Measurements from ENCODE around the gene AKAP6.

DNA sequence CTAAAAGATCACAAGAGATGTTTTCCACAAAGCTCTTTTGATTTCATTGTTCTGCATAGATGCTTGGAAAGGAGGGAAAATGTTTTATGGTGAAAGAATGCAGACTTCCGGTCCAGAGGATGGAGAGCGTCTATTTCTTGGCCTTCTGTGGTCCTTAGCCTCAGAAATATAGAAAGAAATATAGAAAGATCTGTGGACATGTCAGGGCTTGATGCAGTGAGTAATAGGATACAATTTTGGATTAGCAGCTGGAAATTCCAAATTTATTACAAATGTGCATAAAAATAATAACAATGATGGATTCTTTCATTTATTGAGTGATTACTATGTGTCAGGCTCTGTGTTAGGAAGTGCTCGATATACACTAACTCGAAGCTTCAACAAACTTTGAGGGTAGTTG, 20.2 kb downstream of the AKAP6 start:
- no peak for TF ChIP-seq POLR2A (IDR thresholded peaks at IDR 0.05)
- TF ChIP-seq, protein P1, sequence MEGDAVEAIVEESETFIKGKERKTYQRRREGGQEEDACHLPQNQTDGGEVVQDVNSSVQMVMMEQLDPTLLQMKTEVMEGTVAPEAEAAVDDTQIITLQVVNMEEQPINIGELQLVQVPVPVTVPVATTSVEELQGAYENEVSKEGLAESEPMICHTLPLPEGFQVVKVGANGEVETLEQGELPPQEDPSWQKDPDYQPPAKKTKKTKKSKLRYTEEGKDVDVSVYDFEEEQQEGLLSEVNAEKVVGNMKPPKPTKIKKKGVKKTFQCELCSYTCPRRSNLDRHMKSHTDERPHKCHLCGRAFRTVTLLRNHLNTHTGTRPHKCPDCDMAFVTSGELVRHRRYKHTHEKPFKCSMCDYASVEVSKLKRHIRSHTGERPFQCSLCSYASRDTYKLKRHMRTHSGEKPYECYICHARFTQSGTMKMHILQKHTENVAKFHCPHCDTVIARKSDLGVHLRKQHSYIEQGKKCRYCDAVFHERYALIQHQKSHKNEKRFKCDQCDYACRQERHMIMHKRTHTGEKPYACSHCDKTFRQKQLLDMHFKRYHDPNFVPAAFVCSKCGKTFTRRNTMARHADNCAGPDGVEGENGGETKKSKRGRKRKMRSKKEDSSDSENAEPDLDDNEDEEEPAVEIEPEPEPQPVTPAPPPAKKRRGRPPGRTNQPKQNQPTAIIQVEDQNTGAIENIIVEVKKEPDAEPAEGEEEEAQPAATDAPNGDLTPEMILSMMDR (IDR thresholded peaks at IDR 0.05) = no peak

Data from right lobe of liver (tissue), 4 donors.